K562 (cell line): ENCODE data around the gene ALDH6A1.
"Not testable (repeated sequence)": the region's sequence is repeated elsewhere in the genome, so short reads cannot be mapped to it uniquely, and the experiment has no call there.

Experiments used
- CBX5 ChIP-seq: IDR thresholded peaks from 2 replicates; pipeline ENCODE4 v1.6.1; 2014; ENCODE audit warnings: low read depth, borderline replicate concordance
- ETS2 ChIP-seq: IDR thresholded peaks from 2 replicates; pipeline ENCODE4 v1.6.1; 2016; ENCODE audit warnings: borderline replicate concordance, missing genetic modification characterization, mild to moderate bottlenecking, moderate library complexity, missing compliant biosample characterization; ENCODE audit not compliant: poor library complexity, severe bottlenecking
- FOXJ2 ChIP-seq: fragments of 200-800 bp; sonication (Bioruptor generic); IDR thresholded peaks from 2 replicates; pipeline ENCODE4 v1.6.1; 2016; ENCODE audit warnings: missing genetic modification characterization, missing compliant biosample characterization
- POLR2A ChIP-seq: fragments of 450-650 bp; conservative IDR thresholded peaks from 2 replicates; pipeline ENCODE4 v1.6.1; 2016
- POLR2AphosphoS5 ChIP-seq: IDR thresholded peaks from 2 replicates; pipeline ENCODE4 v1.6.1; 2011; ENCODE audit warnings: mild to moderate bottlenecking, low read depth, low read length, moderate library complexity; ENCODE audit not compliant: control insufficient read depth, insufficient read depth
- SIN3A ChIP-seq, 2 experiments: fragments of 150-350 bp in 1 of 2; IDR thresholded peaks; 2 replicates each; pipeline ENCODE4 v1.6.1; 2011 to 2016; ENCODE audit warnings: borderline replicate concordance in 2 of 2, low read depth in 2 of 2, low read length in 2 of 2, mild to moderate bottlenecking in 2 of 2, moderate library complexity in 2 of 2; ENCODE audit not compliant: control insufficient read depth in 1 of 2
- ZBED1 ChIP-seq: IDR thresholded peaks from 2 replicates; pipeline ENCODE4 v1.6.1; 2014
- ZBTB7A ChIP-seq: IDR thresholded peaks from 2 replicates; pipeline ENCODE4 v1.6.1; 2011; ENCODE audit warnings: low read depth, mild to moderate bottlenecking, low read length, moderate library complexity, borderline replicate concordance; ENCODE audit not compliant: control insufficient read depth
- ZNF436 ChIP-seq: fragments of 250-450, 450-650 bp; sonication (Bioruptor Pico); formaldehyde crosslinking; IDR thresholded peaks from 2 replicates; pipeline ENCODE4 v1.7.0; 2020; ENCODE audit warnings: mild to moderate bottlenecking
- TF ChIP-seq, protein P1 (sequence below), 2 experiments: fragments of 450-650 bp; conservative IDR thresholded peaks; 2 replicates each; pipeline ENCODE4 v1.6.1; 2017; ENCODE audit warnings: mild to moderate bottlenecking in 2 of 2, moderate library complexity in 2 of 2

- not testable (repeated sequence) for TF ChIP-seq FOXJ2 (tag); ZBTB7A; SIN3A (IDR thresholded peaks at IDR 0.05; ENCODE audit: borderline replicate concordance in 2 of 2, control insufficient read depth in 1 of 2, low read depth in 2 of 2, low read length in 2 of 2); ZNF436 (CRISPR knock-in tag); CBX5; ZBED1; POLR2AphosphoS5; ETS2 (tag); POLR2A
- TF ChIP-seq, protein P1, sequence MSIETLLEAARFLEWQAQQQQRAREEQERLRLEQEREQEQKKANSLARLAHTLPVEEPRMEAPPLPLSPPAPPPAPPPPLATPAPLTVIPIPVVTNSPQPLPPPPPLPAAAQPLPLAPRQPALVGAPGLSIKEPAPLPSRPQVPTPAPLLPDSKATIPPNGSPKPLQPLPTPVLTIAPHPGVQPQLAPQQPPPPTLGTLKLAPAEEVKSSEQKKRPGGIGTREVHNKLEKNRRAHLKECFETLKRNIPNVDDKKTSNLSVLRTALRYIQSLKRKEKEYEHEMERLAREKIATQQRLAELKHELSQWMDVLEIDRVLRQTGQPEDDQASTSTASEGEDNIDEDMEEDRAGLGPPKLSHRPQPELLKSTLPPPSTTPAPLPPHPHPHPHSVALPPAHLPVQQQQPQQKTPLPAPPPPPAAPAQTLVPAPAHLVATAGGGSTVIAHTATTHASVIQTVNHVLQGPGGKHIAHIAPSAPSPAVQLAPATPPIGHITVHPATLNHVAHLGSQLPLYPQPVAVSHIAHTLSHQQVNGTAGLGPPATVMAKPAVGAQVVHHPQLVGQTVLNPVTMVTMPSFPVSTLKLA (conservative IDR thresholded peaks at IDR 0.05) = not testable (repeated sequence)
These were observed 27.4 kb upstream of the ALDH6A1 start for GRCh38 chr14:74111395-74112216.
